Hepatocyte (in vitro differentiated cells): ENCODE measurements around the gene GH2. TPM values are rescaled to one million over a fixed set of nuclear protein-coding genes. Genes with fewer than 3 reads are reported as not detected.
"Not testable (repeated sequence)": the region's sequence is repeated elsewhere in the genome, so short reads cannot be mapped to it uniquely, and the experiment has no call there.

Source experiments
- DNase-seq: peaks from one replicate; pipeline ENCODE4 v3.0.0-alpha.2; 2016; ENCODE audit warnings: low spot score
- H2AFZ ChIP-seq: fragments of 200-600 bp; sonication (generic); 2 replicates; pipeline ENCODE4 v1.6.0; 2016; ENCODE audit warnings: antibody characterized with exemption, mild to moderate bottlenecking
- H3K27ac ChIP-seq: fragments of 200-600 bp; sonication (generic); 2 replicates; pipeline ENCODE4 v1.5.1; 2016; ENCODE audit warnings: mild to moderate bottlenecking
- H3K27me3 ChIP-seq: fragments of 200-600 bp; sonication (generic); 2 replicates; pipeline ENCODE4 v1.6.1; 2016
- H3K36me3 ChIP-seq: fragments of 200-600 bp; sonication (generic); replicated peaks from 2 replicates; pipeline ENCODE4 v1.5.1; 2016; ENCODE audit warnings: low read depth; ENCODE audit not compliant: insufficient read depth
- H3K4me1 ChIP-seq: fragments of 200-600 bp; sonication (generic); 2 replicates; pipeline ENCODE4 v1.5.1; 2016; ENCODE audit warnings: mild to moderate bottlenecking, moderate library complexity; ENCODE audit not compliant: insufficient read depth
- H3K4me2 ChIP-seq: fragments of 200-600 bp; sonication (generic); 2 replicates; pipeline ENCODE4 v1.6.0; 2016
- H3K4me3 ChIP-seq: fragments of 200-600 bp; sonication (generic); 2 replicates; pipeline ENCODE4 v1.5.1; 2016; ENCODE audit warnings: mild to moderate bottlenecking
- H3K79me2 ChIP-seq: fragments of 200-600 bp; sonication (generic); 2 replicates; pipeline ENCODE4 v1.6.0; 2017; ENCODE audit warnings: mild to moderate bottlenecking
- H3K9me2 ChIP-seq: fragments of 200-600 bp; sonication (generic); replicated peaks from 2 replicates; pipeline ENCODE4 v1.6.0; 2017; ENCODE audit warnings: mild to moderate bottlenecking; ENCODE audit not compliant: insufficient read depth
- H3K9me3 ChIP-seq: fragments of 200-600 bp; sonication (generic); 2 replicates; pipeline ENCODE4 v1.5.1; 2016; ENCODE audit warnings: low read depth, mild to moderate bottlenecking
- H4K20me1 ChIP-seq: fragments of 200-600 bp; sonication (generic); 2 replicates; pipeline ENCODE4 v1.6.0; 2016; ENCODE audit warnings: mild to moderate bottlenecking; ENCODE audit not compliant: insufficient read depth, poor library complexity, severe bottlenecking
- EZH2 ChIP-seq: fragments of 200-600 bp; sonication (generic); IDR thresholded peaks from 2 replicates; pipeline ENCODE4 v1.6.1; 2016; ENCODE audit warnings: antibody characterized with exemption, mild to moderate bottlenecking, borderline replicate concordance
- EZH2phosphoT487 ChIP-seq: fragments of 200-600 bp; sonication (generic); IDR thresholded peaks from one replicate; pipeline ENCODE4 v1.6.1; 2018; ENCODE audit warnings: antibody characterized with exemption, mild to moderate bottlenecking, low read depth, moderate library complexity; ENCODE audit not compliant: unreplicated experiment, severe bottlenecking
- WGBS: methylation state at CpG from one replicate; pipeline ENCODE4 v1.1.6; 2016; ENCODE audit warnings: low lambda C conversion rate; ENCODE audit errors: missing lambda C conversion rate; 5-methylcytosine and 5-hydroxymethylcytosine counted together
- polyA plus RNA-seq: library from polyadenylated mRNA; unstranded; fragments of >200 nt; fragmentation: Nextera tagmentation; extraction: Ambion mirVana; gene quantifications from 2 replicates; pipeline ENCODE4 v1.2.1, GENCODE V29; 2016
- total RNA-seq: library from RNA; depleted of rRNA; stranded (reverse); fragments of >200 nt; gene quantifications from 2 replicates; pipeline ENCODE4 v1.2.3, GENCODE V29; 2014
- TF ChIP-seq, protein P1 (sequence below): fragments of 200-600 bp; sonication (generic); IDR thresholded peaks from 2 replicates; pipeline ENCODE4 v1.5.1; 2016; ENCODE audit warnings: antibody characterized with exemption, mild to moderate bottlenecking; ENCODE audit not compliant: poor library complexity

The GH2 gene
- total and polyA plus RNA-seq, 2 experiments from 2014 or later: not detected

- Histone ChIP-seq H3K4me3 (no peak within 1 kb of the TSS), H4K20me1 (no peaks in the 10 kb centered on the region), H3K4me2 (no peak within 1 kb of the TSS), H3K9me2 (no peaks in the 10 kb centered on the region), H3K27me3 (peaks cover 3% of the 10 kb centered on the region), H3K4me1 (no peaks in the 10 kb centered on the region), H3K27ac (no peak within 1 kb of the TSS), H3K36me3 (no peaks in the 10 kb centered on the region), H3K9me3 (no peaks in the 10 kb centered on the region), H2AFZ (no peak within 1 kb of the TSS), H3K79me2 (no peaks in the 10 kb centered on the region)
- TF ChIP-seq EZH2: no peak
- TF ChIP-seq, protein P1, sequence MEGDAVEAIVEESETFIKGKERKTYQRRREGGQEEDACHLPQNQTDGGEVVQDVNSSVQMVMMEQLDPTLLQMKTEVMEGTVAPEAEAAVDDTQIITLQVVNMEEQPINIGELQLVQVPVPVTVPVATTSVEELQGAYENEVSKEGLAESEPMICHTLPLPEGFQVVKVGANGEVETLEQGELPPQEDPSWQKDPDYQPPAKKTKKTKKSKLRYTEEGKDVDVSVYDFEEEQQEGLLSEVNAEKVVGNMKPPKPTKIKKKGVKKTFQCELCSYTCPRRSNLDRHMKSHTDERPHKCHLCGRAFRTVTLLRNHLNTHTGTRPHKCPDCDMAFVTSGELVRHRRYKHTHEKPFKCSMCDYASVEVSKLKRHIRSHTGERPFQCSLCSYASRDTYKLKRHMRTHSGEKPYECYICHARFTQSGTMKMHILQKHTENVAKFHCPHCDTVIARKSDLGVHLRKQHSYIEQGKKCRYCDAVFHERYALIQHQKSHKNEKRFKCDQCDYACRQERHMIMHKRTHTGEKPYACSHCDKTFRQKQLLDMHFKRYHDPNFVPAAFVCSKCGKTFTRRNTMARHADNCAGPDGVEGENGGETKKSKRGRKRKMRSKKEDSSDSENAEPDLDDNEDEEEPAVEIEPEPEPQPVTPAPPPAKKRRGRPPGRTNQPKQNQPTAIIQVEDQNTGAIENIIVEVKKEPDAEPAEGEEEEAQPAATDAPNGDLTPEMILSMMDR: no peak
- TF ChIP-seq EZH2phosphoT487: no peak
- WGBS: 74% methylated on average over 15 of the region's 15 CpGs
- no peak for DNase-seq
These were observed 29.4 kb upstream of the GH2 start, which contains the start of gene CSHL1 for GRCh38 chr17:63911041-63911635. TSS of gene CSHL1 (minus strand) at chr17:63911258. CDS start at chr17:63911196, 62 bp downstream.

DNA sequence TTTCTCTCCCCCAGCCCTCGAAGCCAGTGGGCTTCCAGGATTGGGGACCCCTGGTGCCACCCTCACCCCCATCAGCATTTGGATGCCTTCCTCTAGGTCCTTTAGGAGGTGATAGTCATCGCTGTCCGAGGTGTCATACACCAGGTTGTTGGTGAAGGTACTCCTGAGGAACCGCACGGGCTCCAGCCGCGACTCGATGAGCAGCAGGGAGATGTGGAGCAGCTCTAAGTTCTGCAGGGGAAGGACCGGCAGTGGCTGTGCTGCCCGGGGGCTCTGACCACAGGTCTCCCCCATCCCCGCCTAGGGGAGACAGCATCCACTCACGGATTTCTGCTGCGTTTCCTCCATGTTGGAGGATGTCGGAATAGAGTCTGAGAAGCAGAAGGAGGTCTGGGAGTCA is 28.4 kb upstream of the GH2 start:
- no peaks in the 10 kb centered on the region for H4K20me1 ChIP-seq
- peaks cover 3% of the 10 kb centered on the region for H3K27me3 ChIP-seq
- no peak overlapping the region for H2AFZ ChIP-seq
- no peak overlapping the region for H3K4me3 ChIP-seq
- H3K9me2 ChIP-seq: no peaks in the 10 kb centered on the region
- no peak for TF ChIP-seq EZH2
- TF ChIP-seq EZH2phosphoT487: no peak
- TF ChIP-seq, protein P1: no peak
- no peaks in the 10 kb centered on the region for H3K36me3 ChIP-seq
- no peak for DNase-seq
- no peaks in the 10 kb centered on the region for H3K9me3 ChIP-seq
- no peak overlapping the region for H3K4me2 ChIP-seq
- WGBS: 85% methylated on average over 14 of the region's 14 CpGs
- H3K79me2 ChIP-seq: no peaks in the 10 kb centered on the region
- H3K27ac ChIP-seq: no peak overlapping the region
- H3K4me1 ChIP-seq: no peaks in the 10 kb centered on the region

- H2AFZ ChIP-seq, DNase-seq, H3K4me1 ChIP-seq, H3K79me2 ChIP-seq, H3K4me2 ChIP-seq, H3K9me2 ChIP-seq, H4K20me1 ChIP-seq, H3K27ac ChIP-seq, H3K36me3 ChIP-seq, H3K4me3 ChIP-seq, H3K27me3 ChIP-seq, H3K9me3 ChIP-seq: not testable (repeated sequence)
- 92% methylated on average over 10 of the region's 10 CpGs for WGBS
These were observed 27.8 kb upstream of the GH2 start for GRCh38 chr17:63909586-63909985.

DNA sequence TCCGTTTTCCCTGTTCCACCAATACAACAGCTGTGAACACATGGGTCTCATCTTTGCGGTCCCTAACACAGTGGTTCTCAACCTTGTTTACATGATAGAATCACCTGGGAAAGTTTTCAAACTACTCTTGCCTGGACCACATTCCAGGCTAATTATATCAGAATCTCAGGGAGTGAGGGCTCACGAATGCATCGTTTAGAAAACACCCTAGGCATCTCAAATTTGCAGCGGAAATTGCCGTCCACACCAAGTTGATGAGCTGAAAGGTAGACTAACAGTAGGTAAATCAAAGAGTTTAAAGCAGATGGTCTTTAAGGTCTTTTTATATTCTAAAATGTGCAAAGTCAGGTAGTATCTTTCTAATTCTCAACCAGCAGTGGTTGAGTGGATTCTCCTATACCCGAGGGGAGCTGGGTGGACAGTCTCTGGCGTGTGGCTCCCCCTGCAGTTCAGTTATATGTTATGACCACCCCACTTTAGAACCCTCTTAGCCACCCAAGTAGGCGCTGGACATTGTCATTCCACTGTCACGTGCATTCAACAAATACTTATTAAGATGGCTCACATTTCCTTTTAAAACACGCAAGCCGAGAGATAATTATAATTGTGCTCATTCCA is 25.5 kb upstream of the GH2 start:
- H3K4me2 ChIP-seq: not testable (repeated sequence)
- 43% methylated on average over 12 of the region's 12 CpGs for WGBS

DNA sequence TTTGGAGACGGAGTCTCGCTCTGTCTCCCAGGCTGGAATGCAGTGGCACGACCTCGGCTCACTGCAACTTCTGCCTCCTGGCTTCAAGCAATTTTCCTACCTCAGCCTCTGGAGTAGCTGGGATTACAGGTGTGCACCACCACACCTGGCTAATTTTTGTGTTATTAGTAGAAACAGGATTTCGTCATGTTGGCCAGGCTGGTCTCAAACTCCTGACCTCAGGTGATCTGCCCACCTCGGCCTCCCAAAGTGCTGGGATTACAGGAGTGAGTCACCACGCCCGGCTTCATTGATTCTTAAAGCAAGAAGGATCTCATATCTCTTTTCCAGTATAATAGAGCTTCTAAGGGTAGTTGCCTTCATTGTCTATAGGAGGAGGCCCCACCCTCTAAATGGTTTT is 23.1 kb upstream of the GH2 start:
- not testable (repeated sequence) for H3K4me1 ChIP-seq, H4K20me1 ChIP-seq, H3K9me2 ChIP-seq, H3K4me3 ChIP-seq, H3K27ac ChIP-seq, H3K9me3 ChIP-seq, H2AFZ ChIP-seq, H3K79me2 ChIP-seq, DNase-seq, H3K36me3 ChIP-seq, H3K4me2 ChIP-seq, H3K27me3 ChIP-seq
- 88% methylated on average over 8 of the region's 8 CpGs for WGBS

More for the DNA sequence above, 25.5 kb upstream of the GH2 start:
- H4K20me1 ChIP-seq, H3K27ac ChIP-seq, DNase-seq, H3K4me3 ChIP-seq, H3K9me3 ChIP-seq, H3K36me3 ChIP-seq, H3K79me2 ChIP-seq, H3K27me3 ChIP-seq, H3K9me2 ChIP-seq, H2AFZ ChIP-seq, H3K4me1 ChIP-seq: not testable (repeated sequence)
